Measurements from ENCODE around the gene SMYD3. TPM values are rescaled to one million over a fixed set of nuclear protein-coding genes. Genes with fewer than 3 reads are reported as not detected.
"Not testable (repeated sequence)": the region's sequence is repeated elsewhere in the genome, so short reads cannot be mapped to it uniquely, and the experiment has no call there.

SMYD3 gene
- total RNA-seq, 2 donors from 2014 or later: 16.2 to 16.4 TPM

DNA sequence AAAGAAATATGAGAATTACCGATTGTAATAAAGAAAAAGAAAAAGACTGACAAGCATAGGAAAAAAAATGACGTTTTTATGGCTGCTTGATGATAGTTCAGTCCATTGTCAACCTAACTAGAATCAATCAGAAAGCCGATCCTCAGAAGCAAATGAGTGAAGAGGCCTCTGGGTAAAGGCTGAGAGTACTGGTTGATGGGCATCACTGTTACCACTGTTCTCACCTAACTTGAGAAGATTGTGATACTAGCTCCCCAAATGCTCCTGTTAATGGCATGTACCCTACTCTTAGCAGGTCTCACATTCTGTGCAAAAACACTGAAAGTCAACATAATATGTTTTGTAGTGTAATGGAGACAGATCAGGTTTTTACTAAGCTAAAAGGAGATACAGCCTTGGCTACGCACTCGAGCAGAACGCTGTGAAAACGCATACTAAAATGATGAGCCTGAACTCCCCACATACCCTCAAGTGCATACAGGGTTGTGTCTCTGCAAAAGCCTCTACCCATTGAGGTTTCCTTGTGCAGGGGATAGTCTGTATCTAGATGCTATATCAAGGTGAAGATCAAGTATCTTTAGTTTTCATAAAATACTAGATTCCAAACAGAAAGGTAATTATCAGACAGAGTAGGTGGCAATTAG is 554.6 kb downstream of the SMYD3 start:
- Histone ChIP-seq H3K4me1 (no peaks in the 10 kb centered on the region), H3K4me3 (no peak overlapping the region), H3K36me3 (no peaks in the 10 kb centered on the region), H3K27me3 (no peaks in the 10 kb centered on the region), H3K27ac (no peak overlapping the region), H3K9me3 (no peaks in the 10 kb centered on the region), H3K9ac (ENCODE audit: low read depth in 2 of 2, low read length in 2 of 2) (no peak overlapping the region)
- no peak for DNase-seq
- intact Hi-C loops (cut with DNase I): no loop called here
- TF ChIP-seq, protein P1, sequence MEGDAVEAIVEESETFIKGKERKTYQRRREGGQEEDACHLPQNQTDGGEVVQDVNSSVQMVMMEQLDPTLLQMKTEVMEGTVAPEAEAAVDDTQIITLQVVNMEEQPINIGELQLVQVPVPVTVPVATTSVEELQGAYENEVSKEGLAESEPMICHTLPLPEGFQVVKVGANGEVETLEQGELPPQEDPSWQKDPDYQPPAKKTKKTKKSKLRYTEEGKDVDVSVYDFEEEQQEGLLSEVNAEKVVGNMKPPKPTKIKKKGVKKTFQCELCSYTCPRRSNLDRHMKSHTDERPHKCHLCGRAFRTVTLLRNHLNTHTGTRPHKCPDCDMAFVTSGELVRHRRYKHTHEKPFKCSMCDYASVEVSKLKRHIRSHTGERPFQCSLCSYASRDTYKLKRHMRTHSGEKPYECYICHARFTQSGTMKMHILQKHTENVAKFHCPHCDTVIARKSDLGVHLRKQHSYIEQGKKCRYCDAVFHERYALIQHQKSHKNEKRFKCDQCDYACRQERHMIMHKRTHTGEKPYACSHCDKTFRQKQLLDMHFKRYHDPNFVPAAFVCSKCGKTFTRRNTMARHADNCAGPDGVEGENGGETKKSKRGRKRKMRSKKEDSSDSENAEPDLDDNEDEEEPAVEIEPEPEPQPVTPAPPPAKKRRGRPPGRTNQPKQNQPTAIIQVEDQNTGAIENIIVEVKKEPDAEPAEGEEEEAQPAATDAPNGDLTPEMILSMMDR (IDR thresholded peaks at IDR 0.05): no peak

- no peak for DNase-seq
- TF ChIP-seq, protein P1 (IDR thresholded peaks at IDR 0.05): no peak
- intact Hi-C loops (cut with DNase I): no loop called here
- Histone ChIP-seq H3K4me3 (no peak overlapping the region), H3K9me3 (no peaks in the 10 kb centered on the region), H3K36me3 (no peaks in the 10 kb centered on the region), H3K27ac (no peak overlapping the region), H3K9ac (ENCODE audit: low read depth in 2 of 2, low read length in 2 of 2) (no peak overlapping the region), H3K27me3 (no peaks in the 10 kb centered on the region), H3K4me1 (no peaks in the 10 kb centered on the region)
Measured at GRCh38 chr1:245948786-245949185, 558.3 kb downstream of the SMYD3 start.

- no peak overlapping the region for H3K4me3 ChIP-seq
- no peak overlapping the region for H3K9ac ChIP-seq (ENCODE audit: low read depth in 2 of 2, low read length in 2 of 2)
- intact Hi-C loops (cut with DNase I): no loop called here
- H3K4me1 ChIP-seq: no peaks in the 10 kb centered on the region
- DNase-seq: no peak
- H3K9me3 ChIP-seq: no peaks in the 10 kb centered on the region
- no peaks in the 10 kb centered on the region for H3K36me3 ChIP-seq
- H3K27ac ChIP-seq: no peak overlapping the region
- no peaks in the 10 kb centered on the region for H3K27me3 ChIP-seq
- TF ChIP-seq, protein P1 (IDR thresholded peaks at IDR 0.05): no peak
Measured at GRCh38 chr1:245946905-245947304, 560.2 kb downstream of the SMYD3 start.

DNA sequence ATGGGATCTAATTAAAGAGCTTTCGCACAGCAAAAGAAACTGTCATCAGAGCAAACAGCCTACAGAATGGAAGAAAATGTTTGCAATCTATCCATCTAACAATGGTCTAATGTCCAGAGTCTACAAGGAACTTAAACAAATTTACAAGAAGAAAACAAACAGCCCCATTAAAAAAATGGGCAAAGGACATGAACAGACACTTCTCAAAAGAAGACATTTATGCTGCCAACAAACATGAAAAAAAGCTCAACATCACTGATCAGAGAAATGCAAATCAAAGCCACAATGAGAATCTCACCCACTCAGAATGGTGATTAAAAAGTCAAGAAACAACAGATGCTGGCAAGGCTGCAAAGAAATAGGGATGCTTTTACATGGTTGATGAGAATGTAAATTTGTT is 561.9 kb downstream of the SMYD3 start:
- H3K27me3 ChIP-seq; H3K27ac ChIP-seq; intact Hi-C loops (cut with DNase I); H3K9me3 ChIP-seq; H3K36me3 ChIP-seq; DNase-seq; H3K4me1 ChIP-seq; H3K9ac ChIP-seq (ENCODE audit: low read depth in 2 of 2, low read length in 2 of 2); H3K4me3 ChIP-seq: not testable (repeated sequence)

GRCh38 chr1:245942856-245943255 is 564.2 kb downstream of the SMYD3 start:
- no peaks in the 10 kb centered on the region for H3K4me1 ChIP-seq
- H3K27ac ChIP-seq: no peak overlapping the region
- H3K9me3 ChIP-seq: no peaks in the 10 kb centered on the region
- H3K36me3 ChIP-seq: no peaks in the 10 kb centered on the region
- TF ChIP-seq, protein P1 (IDR thresholded peaks at IDR 0.05): no peak
- H3K27me3 ChIP-seq: no peaks in the 10 kb centered on the region
- no peak overlapping the region for H3K4me3 ChIP-seq
- no peak for DNase-seq
- no peak overlapping the region for H3K9ac ChIP-seq (ENCODE audit: low read depth in 2 of 2, low read length in 2 of 2)
- intact Hi-C loops (cut with DNase I): no loop called here

DNA sequence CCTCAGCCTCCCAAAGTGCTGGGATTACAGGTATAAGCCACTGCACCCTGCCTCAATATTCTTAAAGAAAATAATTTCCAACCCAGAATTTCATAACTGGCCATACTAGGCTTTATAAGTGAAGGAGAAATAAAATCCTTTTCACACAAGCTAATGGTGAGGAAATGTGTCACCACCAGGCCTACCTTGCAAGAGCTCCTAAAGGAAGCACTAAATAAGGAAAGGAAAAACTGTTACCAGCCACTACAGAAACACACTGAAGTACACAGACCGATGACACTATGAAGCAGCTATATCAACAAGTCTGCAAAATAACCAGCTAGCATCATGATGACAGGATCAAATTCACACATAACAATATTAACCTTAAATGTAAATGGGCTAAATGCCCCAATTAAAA is 565.3 kb downstream of the SMYD3 start:
- H3K36me3 ChIP-seq; H3K4me3 ChIP-seq; H3K27ac ChIP-seq; H3K9ac ChIP-seq (ENCODE audit: low read depth in 2 of 2, low read length in 2 of 2); intact Hi-C loops (cut with DNase I); H3K9me3 ChIP-seq; H3K27me3 ChIP-seq; DNase-seq; H3K4me1 ChIP-seq: not testable (repeated sequence)
